Neural cell (in vitro differentiated cells): ENCODE measurements around the gene DUSP22. TPM values are rescaled to one million over a fixed set of nuclear protein-coding genes. Genes with fewer than 3 reads are reported as not detected.

ENCODE experiments used
- H2AFZ ChIP-seq: fragments of 200-600, 300-800 bp; sonication (generic), shearing (Covaris generic); 2 replicates; pipeline ENCODE4 v1.6.0; 2014; ENCODE audit warnings: low read depth, mild to moderate bottlenecking, antibody characterized with exemption, low read length, moderate library complexity
- H3F3A ChIP-seq: fragments of 200-600 bp; shearing (Covaris generic); 2 replicates; pipeline ENCODE4 v1.6.1; 2016; ENCODE audit warnings: mild to moderate bottlenecking, moderate library complexity, mixed read lengths, antibody characterized with exemption, low read length; ENCODE audit not compliant: insufficient read depth, poor library complexity, severe bottlenecking
- H3K27ac ChIP-seq: fragments of 200-600, 300-800 bp; sonication (generic), shearing (Covaris generic); 2 replicates; pipeline ENCODE4 v1.5.1; 2014; ENCODE audit warnings: mild to moderate bottlenecking, low read length, moderate library complexity
- H3K27me3 ChIP-seq: fragments of 300-800, 200-600 bp; sonication (generic), shearing (Covaris generic); 2 replicates; pipeline ENCODE4 v1.6.0; 2014; ENCODE audit warnings: mild to moderate bottlenecking, low read depth, low read length, moderate library complexity; ENCODE audit not compliant: insufficient read depth
- H3K36me3 ChIP-seq: fragments of 300-800, 200-600 bp; sonication (generic), shearing (Covaris generic); 2 replicates; pipeline ENCODE4 v1.5.1; 2014; ENCODE audit warnings: mild to moderate bottlenecking, antibody characterized with exemption, low read length, moderate library complexity; ENCODE audit not compliant: insufficient read depth
- H3K4me2 ChIP-seq: fragments of 300-800, 200-600 bp; sonication (generic), shearing (Covaris generic); 2 replicates; pipeline ENCODE4 v1.6.0; 2014; ENCODE audit warnings: mild to moderate bottlenecking, low read length
- H3K4me3 ChIP-seq: fragments of 300-800, 200-600 bp; sonication (generic), shearing (Covaris generic); 2 replicates; pipeline ENCODE4 v1.5.1; 2014; ENCODE audit warnings: mild to moderate bottlenecking, low read length, moderate library complexity
- H3K79me2 ChIP-seq: fragments of 200-600 bp; shearing (Covaris generic); replicated peaks from 2 replicates; pipeline ENCODE4 v1.6.0; 2014; ENCODE audit warnings: mild to moderate bottlenecking, low read length, moderate library complexity; ENCODE audit not compliant: insufficient read depth
- H3K9ac ChIP-seq: fragments of 300-800, 200-600 bp; sonication (generic), shearing (Covaris generic); 2 replicates; pipeline ENCODE4 v1.6.1; 2016; ENCODE audit warnings: mild to moderate bottlenecking, low read length, mixed read lengths
- H3K9me2 ChIP-seq: fragments of 200-600 bp; shearing (Covaris generic); 2 replicates; pipeline ENCODE4 v1.6.1; 2016; ENCODE audit warnings: mild to moderate bottlenecking, low read length, mixed read lengths; ENCODE audit not compliant: insufficient read depth
- H3K9me3 ChIP-seq: fragments of 200-600, 300-800 bp; sonication (generic), shearing (Covaris generic); 2 replicates; pipeline ENCODE4 v1.6.1; 2016; ENCODE audit warnings: mild to moderate bottlenecking, mixed run types, low read length, moderate library complexity, mixed read lengths
- H4K20me1 ChIP-seq: fragments of 200-600 bp; shearing (Covaris generic); 2 replicates; pipeline ENCODE4 v1.6.1; 2016; ENCODE audit warnings: mild to moderate bottlenecking, mixed run types; ENCODE audit not compliant: insufficient read depth
- CTCF ChIP-seq: fragments of 450-650 bp; IDR thresholded peaks from 2 replicates; pipeline ENCODE4 v1.5.1; 2014; ENCODE audit warnings: antibody characterized with exemption, mild to moderate bottlenecking, moderate library complexity; ENCODE audit not compliant: poor library complexity, severe bottlenecking
- EZH2 ChIP-seq: fragments of 200-600, 300-800 bp; shearing (Covaris generic), sonication (generic); IDR thresholded peaks from 2 replicates; pipeline ENCODE4 v1.6.1; 2014; ENCODE audit warnings: antibody characterized with exemption, low read length, borderline replicate concordance, mild to moderate bottlenecking; ENCODE audit not compliant: insufficient read depth, poor library complexity, severe bottlenecking
- POLR2AphosphoS5 ChIP-seq: IDR thresholded peaks from 2 replicates; pipeline ENCODE4 v1.6.1; 2012
- RAD21 ChIP-seq: fragments of 450-650 bp; conservative IDR thresholded peaks from 2 replicates; pipeline ENCODE4 v1.6.1; 2014; ENCODE audit warnings: antibody characterized with exemption, mild to moderate bottlenecking, moderate library complexity
- REST ChIP-seq: IDR thresholded peaks from 2 replicates; pipeline ENCODE4 v1.6.1; 2012; ENCODE audit warnings: borderline replicate concordance
- SMC3 ChIP-seq: fragments of 450-650 bp; conservative IDR thresholded peaks from 2 replicates; pipeline ENCODE4 v1.6.1; 2014; ENCODE audit warnings: antibody characterized with exemption, mild to moderate bottlenecking, moderate library complexity; ENCODE audit not compliant: poor library complexity
- TAF1 ChIP-seq: IDR thresholded peaks from 2 replicates; pipeline ENCODE4 v1.6.1; 2012; ENCODE audit warnings: low read depth
- polyA plus RNA-seq: library from polyadenylated mRNA; depleted of rRNA; stranded (reverse); fragments of >200 nt; gene quantifications from 2 replicates; pipeline ENCODE4 v1.2.3, GENCODE V29; 2014

The DUSP22 gene
- polyA plus RNA-seq, 1 donor from 2014 or later = 24.9 TPM

GRCh38 chr6:329888-330691, 37.8 kb downstream of the DUSP22 start:
- Histone ChIP-seq H3K4me2 (no peak overlapping the region), H3F3A (no peaks in the 10 kb centered on the region), H3K27me3 (no peaks in the 10 kb centered on the region), H3K79me2 (no peaks in the 10 kb centered on the region), H4K20me1 (no peaks in the 10 kb centered on the region), H3K4me3 (no peak overlapping the region), H3K9ac (no peak overlapping the region), H2AFZ (no peak overlapping the region), H3K9me3 (no peaks in the 10 kb centered on the region), H3K27ac (peak overlapping the region; percentile 4), H3K36me3 (no peaks in the 10 kb centered on the region), H3K9me2 (no peaks in the 10 kb centered on the region)
- TF ChIP-seq EZH2 = no peak
- TF ChIP-seq CTCF = peak; percentile 9
- TF ChIP-seq TAF1 = no peak

- H3K36me3 ChIP-seq = no peaks in the 10 kb centered on the region
- H3K9me2 ChIP-seq = no peaks in the 10 kb centered on the region
- no peaks in the 10 kb centered on the region for H3F3A ChIP-seq
- TF ChIP-seq TAF1 = no peak
- TF ChIP-seq EZH2 = no peak
- no peak for TF ChIP-seq RAD21
- no peak for TF ChIP-seq SMC3
- no peak for TF ChIP-seq REST
- no peak for TF ChIP-seq CTCF
- no peak for TF ChIP-seq POLR2AphosphoS5
- no peak overlapping the region for H3K4me2 ChIP-seq
- H3K9ac ChIP-seq = no peak overlapping the region
- no peak overlapping the region for H3K4me3 ChIP-seq
- H3K27me3 ChIP-seq = no peaks in the 10 kb centered on the region
- H4K20me1 ChIP-seq = no peaks in the 10 kb centered on the region
- no peaks in the 10 kb centered on the region for H3K79me2 ChIP-seq
- no peak overlapping the region for H2AFZ ChIP-seq
- no peaks in the 10 kb centered on the region for H3K9me3 ChIP-seq
- no peak overlapping the region for H3K27ac ChIP-seq
These were observed 38.7 kb downstream of the DUSP22 start for GRCh38 chr6:330948-331347.
